SW 1271 (cell line): Measurements from ENCODE around the gene PEX11G.

ENCODE experiments used
- DNase-seq, 2 experiments: peaks; one replicate each; lab custom pipeline; 2025; lab: John Stamatoyannopoulos, UW

PEX11G gene

GRCh38 chr19:7521551-7522071 is 32.8 kb upstream of the PEX11G start:
- no peak for DNase-seq

- DNase-seq = no peak
These were observed 31.6 kb upstream of the PEX11G start for GRCh38 chr19:7520131-7521051.

DNA sequence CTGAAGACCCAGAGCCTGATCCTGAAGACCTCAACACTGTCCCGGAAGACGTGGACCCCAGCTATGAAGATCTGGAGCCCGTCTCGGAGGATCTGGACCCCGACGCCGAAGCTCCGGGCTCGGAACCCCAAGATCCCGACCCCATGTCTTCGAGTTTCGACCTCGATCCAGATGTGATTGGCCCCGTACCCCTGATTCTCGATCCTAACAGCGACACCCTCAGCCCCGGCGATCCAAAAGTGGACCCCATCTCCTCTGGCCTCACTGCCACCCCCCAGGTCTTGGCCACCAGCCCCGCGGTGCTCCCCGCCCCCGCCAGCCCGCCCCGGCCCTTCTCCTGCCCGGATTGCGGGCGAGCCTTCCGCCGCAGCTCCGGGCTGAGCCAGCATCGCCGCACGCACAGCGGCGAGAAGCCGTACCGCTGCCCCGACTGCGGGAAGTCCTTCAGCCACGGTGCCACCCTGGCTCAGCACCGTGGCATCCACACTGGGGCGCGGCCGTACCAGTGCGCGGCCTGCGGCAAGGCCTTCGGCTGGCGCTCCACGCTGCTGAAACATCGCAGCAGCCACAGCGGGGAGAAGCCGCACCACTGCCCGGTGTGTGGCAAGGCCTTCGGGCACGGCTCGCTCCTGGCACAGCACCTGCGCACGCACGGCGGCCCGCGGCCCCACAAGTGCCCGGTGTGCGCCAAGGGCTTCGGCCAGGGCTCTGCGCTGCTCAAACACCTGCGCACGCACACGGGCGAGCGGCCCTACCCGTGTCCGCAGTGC is 30.7 kb upstream of the PEX11G start:
- no peak for DNase-seq

- no peak for DNase-seq
These were observed 28.0 kb upstream of the PEX11G start for GRCh38 chr19:7516878-7517277.

DNA sequence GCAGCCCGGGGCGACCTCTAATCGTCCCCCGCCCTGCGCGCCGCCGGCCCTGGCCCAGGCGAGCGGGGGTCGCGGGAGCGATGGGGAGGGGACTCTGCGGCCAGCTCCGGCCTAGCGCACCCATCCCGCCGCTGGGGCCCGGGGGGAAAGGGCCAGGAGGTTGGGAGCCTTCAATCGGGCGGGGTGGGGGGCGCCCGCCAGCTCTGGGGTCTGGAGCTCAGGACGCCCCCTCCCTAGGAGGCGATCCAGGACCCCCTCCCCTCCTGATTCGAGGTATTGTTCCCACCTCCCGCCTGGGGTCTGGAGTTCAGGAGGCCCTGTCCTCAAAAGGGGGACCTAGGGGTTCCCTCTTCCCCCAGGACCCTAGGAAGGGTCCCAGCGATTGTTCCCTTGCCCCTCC is 27.5 kb upstream of the PEX11G start:
- DNase-seq = no peak

- peak in 1 of 2 experiments; percentile 32 for DNase-seq
These were observed 26.9 kb upstream of the PEX11G start, which contains the start of gene ZNF358 for GRCh38 chr19:7515645-7516151. Gene ZNF358 (plus strand): TSS chr19:7516103. CDS start chr19:7519243, 3,140 bp downstream.

- DNase-seq = no peak
These were observed 26.3 kb upstream of the PEX11G start for GRCh38 chr19:7515110-7515644.

DNA sequence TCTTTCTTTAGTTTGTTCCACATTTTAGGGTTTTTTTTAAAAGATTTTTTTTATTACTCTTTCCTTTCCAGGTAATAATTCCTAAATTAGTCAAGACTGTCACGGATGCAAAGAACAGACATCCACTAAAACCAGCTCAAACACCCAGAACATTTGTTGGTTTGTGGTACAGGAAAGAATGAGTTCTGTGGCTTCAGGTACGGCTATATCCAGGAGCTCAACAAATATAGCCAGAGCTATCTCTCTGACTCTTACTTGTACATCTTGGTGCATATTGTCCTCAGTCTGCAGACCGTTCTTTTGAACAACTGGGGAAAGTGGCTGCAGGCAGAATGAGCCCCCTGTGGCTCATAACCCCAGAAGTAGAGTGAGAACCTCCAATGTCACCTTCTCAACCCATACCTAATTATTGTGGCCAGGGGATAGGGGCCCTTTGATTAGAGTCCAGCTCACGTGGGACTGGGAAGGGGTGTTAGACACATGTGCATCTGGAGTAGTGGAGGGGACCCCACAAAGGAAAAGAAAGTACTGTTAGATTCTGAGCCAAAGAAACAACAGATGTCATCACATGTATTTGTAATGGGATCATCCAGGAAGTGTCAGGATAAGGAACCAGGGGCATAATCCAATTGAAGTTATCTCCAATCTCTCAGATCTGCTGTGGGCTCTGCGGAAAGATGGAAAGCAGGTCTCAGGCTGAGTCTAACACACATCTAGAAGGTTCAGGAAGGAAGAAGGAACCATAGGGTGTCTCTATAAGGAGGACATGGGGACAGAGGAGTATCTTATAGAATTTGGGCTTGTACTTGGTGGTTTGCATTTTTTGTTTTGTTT is 25.2 kb upstream of the PEX11G start:
- DNase-seq = no peak

DNA sequence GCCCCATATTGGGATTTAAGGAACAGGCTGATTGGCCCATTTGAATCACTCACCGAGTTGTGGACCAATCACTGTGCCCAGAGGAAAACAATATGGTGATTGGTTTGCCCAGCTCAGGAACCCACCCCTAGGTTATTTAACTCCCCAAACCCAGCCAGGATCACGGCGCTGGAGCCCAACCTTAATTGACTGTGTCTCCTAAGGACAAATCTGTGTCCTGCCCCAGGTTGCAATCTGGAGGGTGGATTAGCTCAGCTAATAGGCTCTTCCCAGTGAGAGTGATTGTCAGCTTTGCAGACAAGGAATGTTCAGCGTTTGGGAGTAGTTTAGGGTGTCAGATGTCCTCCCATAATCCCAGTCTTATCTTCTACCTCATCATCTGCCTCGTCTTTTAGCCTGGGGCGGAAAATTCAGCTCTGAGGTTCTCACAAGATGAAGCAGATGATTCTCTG is 23.6 kb upstream of the PEX11G start:
- no peak for DNase-seq

DNA sequence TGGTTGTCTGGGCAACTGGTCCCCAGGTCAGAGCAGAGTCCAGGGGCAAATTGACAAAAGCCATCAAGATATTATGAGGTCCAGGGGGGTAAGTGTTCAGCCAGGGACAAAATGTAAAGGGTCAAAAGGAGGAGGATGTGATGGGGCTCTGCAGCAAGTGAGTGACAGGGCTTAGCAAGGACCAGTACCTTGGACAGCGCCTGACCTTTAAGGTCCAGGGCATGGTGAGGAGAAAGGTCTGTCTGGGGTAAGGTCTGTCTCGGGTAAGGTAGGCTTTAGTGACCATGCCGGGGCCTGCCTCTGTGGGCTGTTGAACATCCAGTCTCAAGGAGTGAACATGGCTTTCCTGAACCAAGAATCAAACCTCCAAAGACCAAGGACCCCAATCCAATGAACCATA is 20.8 kb upstream of the PEX11G start:
- DNase-seq = no peak

DNA sequence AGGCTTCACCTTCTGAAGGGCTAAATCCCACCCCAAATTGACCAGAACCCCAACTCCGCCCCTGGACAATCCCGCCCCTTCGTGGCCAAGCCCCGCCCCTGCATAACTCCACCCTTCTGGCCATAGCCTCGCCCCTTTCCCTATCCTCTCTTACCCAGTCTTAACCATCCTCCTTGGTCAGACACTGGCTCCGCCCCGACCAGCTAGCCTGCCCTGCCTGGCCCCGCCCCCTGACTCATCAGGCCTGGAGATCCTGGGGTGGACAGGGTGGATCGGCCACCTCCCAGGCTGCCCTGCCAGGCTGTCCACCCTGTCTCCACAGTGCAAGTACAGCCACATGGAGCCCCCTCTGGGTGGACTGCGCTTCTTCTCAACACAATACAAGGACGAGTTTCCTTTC is 19.0 kb upstream of the PEX11G start:
- DNase-seq = peak; percentile 65 to 81

DNA sequence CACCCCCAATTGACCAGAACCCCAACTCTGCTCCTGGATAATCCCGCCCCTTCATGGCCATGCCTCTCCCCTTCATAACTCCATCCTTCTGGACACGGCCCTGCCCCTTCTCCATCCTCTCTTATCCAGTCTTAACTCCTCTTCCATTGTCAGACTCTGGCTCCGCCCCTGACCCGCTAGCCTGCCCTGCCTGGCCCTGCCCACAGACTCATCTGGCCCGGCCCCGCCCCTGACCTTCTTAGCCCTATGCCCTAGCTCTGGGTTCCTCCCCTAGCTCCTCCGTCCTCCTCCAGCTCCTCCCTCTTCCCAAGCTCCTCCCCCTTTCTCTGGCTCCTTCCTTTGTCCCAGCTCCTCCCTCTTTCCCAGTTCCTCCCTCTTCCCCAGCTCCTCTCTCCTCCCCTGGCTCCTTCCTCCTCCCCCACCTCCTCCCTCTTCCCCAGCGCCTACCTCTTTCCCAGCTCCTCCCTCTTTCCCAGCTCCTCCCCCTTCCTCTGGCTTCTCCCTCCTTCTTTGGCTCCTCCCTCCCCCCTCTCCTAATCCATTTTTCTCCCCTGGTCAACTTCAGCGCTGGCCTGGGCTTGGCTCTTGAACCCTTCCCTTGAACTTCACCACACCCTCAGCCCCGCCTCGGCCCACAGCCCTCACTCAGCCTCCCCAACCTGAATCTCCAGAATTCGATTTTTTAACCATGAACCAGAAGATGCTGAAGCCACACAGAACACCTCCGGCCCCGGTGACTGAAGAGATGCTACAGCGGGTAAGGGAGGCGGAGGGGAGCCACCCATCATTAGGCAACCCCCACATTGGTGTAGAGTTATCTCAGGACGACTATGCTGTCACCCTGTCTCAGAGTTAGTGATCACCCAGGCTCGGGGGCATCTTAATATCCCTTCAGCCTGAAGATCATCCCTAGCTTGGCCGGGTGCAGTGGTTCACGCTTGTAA is 17.8 kb upstream of the PEX11G start:
- peak; percentile 50 to 59 for DNase-seq

DNA sequence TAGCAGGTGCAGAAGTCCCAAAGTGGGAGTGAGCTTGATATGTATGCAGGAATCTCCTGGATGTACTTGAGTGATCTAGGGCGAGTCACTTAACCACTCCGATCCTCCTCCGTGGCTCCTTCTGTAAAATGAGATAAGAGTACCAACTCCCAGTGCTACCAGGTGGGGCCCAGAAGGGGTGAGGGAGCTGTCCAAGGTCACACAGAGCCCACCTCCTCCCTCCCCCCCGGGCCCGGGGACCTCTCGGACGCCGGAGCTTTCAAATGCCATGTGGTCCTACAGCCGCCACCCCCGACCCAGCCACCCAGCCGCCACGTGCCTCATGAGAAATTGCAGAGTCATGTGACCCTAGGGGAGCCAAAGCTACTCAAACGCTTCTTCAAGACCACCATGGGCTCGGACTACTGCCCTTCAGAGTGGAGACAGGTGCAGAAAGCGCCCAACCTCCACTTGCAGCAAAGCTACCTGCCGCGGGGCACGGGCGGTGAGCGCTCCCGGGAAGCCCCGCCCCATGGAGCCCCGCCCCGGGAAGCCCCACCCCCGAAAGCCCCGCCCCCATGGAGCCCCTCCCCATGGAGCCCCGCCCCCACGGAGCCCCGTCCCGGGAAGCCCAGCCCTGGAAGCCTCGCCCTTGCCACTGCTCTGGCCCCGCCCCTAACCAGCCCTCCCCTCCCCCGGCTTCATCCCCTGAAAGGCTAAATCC is 17.0 kb upstream of the PEX11G start:
- DNase-seq = no peak

DNA sequence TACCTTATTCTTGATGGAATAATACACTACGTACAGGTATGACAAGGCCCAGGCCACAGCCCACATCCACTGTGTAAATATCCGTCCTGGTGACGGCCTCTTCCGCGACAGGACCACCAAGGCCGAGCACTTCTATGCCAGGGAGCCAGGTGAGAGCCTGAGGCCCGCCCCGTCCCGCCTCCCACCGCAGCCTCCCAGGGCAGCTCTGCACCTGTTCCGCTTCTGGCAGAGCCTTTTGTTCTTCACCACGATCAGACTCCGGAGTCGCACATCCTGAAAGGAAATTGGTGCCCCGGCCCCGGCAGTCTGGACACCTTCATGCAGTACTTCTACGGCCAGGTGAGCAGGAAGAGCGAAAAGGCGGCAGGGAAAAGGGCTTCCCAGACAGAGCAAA is 16.4 kb upstream of the PEX11G start:
- no peak for DNase-seq

DNA sequence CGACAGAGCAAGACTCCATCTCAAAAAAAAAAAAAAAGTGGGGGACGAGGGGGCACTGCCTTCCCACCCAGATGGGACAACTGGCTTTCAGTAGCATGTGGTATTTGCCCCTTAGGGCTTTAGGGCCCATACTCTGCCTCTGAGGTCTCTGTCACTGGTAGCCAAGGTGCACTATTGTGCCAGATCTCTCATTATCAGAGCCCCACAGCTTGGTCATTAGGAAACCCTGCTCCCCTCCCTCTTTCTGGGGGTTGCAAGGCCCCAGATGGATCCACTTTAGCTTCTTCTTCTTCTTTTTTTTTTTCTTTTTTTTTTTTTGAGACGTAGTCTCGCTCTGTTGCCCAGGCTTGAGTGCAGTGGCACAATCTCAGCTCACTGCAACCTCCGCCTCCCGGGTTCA is 15.8 kb upstream of the PEX11G start:
- no peak for DNase-seq

- no peak for DNase-seq
These were observed 13.7 kb upstream of the PEX11G start for GRCh38 chr19:7502552-7502951.

DNA sequence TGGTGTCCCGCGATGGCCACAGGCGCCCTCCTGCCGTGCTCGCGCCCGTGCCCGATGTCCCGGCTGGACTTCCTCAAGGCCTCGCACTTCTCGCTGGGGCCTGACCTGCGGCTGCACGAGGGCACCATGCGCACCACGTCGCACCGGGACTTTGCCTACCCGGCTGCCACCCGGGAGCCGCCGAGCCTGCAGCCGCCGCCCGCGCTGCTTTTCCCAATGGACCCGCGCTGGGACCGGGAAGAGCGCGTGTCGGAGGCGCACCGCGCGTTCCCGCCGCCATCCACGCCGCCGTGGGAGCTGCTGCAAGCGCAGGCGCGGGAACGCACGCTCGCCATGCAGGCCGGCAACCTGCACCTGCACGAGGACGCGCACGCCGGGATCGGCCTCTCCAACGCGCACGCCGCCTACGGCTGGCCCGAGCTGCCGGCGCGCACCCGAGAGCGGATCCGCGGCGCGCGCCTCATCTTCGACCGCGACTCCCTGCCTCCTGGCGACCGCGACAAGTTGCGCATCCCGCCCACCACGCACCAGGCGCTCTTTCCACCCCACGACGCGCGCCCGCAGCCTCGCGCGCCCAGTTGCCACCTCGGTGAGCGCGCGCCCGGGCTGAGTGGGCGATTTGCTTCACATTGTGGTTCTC is 12.1 kb upstream of the PEX11G start:
- DNase-seq = peak in 1 of 2 experiments; percentile 27

DNA sequence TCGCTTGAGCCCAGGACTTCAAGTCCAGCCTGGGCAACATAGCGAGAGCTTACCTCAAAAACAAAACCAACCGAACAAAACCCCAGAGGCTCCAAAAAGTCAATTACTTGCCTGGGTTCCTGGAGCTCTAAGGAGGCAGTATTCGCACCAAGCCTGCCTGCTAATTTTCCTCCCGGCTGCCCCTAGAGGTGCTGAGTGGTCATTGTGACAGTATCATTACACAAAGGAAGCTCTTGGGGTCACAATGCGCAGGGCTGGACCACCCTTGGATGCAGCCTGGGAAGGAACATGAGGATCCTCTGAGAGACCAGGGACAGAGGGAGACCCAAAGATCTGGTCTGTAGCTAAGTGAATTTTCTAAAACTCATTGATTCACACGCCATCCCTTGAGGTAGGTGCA is 8.5 kb upstream of the PEX11G start:
- DNase-seq = no peak
